ENCODE results near the gene POLR2J. TPM values are rescaled to one million over a fixed set of nuclear protein-coding genes. Genes with fewer than 3 reads are reported as not detected.
A peak's percentile ranks its signal among the peaks of the same experiment; 100 is the strongest.
"Not testable (repeated sequence)": the region's sequence is repeated elsewhere in the genome, so short reads cannot be mapped to it uniquely, and the experiment has no call there.

The POLR2J gene
- total and polyA plus RNA-seq, 3 experiments from 2014 or later = 76.1 to 129 (median 77.4) TPM

DNA sequence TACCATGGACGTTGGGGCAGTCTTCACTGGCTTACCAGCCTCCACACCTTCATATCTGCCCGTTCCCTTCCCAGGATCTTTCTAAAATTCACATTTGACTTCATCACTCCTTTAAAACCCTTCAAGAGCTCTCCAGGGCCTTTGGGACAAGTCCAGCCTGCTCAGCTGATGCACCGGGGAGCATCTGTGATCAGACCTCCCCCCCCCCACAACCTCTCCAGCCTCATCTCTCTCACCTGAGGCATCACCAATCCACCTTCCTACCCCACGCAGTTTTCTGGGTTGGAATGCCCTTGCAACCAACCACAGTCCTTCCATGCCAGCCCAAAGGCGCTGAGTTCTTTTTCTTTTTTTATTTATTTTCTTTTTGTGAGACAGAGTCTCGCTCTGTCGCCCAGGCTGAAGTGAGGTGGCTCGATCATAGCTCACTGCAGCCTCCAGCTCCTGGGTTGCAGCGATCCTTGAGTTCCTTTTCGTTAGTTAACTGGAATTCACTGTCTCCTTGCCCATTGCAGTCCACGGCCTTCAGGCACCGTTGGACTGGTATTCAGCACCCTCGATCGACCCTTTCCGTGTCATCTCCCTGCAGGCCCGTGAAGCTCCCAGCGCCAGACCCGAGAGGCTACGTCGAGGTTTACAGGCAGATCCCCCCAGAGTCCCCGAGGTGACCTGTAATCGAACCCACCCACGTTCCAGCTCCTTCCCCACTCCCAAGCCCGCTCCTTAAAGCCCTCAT, 14.7 kb downstream of the POLR2J start:
- Histone ChIP-seq H3K9me3 (ENCODE audit: low read length) (no peaks in the 10 kb centered on the region), H3K27ac (ENCODE audit: low read depth, low read length) (peak overlapping the region; percentile 77), H3K27me3 (ENCODE audit: insufficient read depth, low read length, poor library complexity, severe bottlenecking) (no peaks in the 10 kb centered on the region), H3K4me1 (ENCODE audit: insufficient read depth, low read length) (peaks cover 21% of the 10 kb centered on the region), H3K4me3 (ENCODE audit: low read length) (peak overlapping the region; percentile 94), H3K36me3 (ENCODE audit: insufficient read depth, low read length) (no peaks in the 10 kb centered on the region)
- CTCF ChIA-PET = interaction anchor here (0.6 to 1.3 kb wide), 5 partner anchors 8 to 53 kb away, joined by 3 to 4 read pairs (median 3); no protein-coding TSS in a partner anchor
- no peak for DNase-seq
- Mint-ChIP-seq H3K4me3 (peak overlapping the region; percentile 88 to 96 (median 93)), H3K27ac (peak overlapping the region; percentile 79 to 92 (median 88)), H3K27me3 (no peaks in the 10 kb centered on the region), H3K9me3 (no peaks in the 10 kb centered on the region), H3K36me3 (peaks cover 0 to 20% (median 4%) of the 10 kb centered on the region in 3 donors), H3K4me1 (peaks cover 29 to 45% (median 41%) of the 10 kb centered on the region in 3 donors)
- POLR2A ChIA-PET = interaction anchor here (0.5 to 1.0 kb wide), 5 partner anchors 29 to 1156 kb away, joined by 3 to 5 read pairs (median 3); no protein-coding TSS in a partner anchor

DNA sequence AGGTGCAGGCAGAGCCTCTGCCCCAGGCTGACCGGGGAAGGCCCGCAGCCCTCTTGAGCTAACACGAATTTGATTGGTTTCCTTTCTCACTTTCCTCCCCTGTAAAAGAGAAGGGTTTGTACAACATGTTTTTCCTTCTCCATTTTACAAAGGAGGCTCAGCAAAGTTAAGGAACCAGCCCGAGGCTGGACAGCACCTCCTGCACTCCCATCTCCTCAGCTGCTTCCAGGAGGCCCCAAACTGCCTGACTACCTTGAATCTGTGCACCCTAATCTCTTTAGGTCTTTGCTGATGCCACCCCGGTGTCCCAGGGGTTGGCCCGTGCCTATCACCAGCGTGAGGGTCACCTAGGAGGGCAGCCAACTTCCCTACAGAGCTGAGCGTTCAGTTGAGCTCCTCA, 18.3 kb downstream of the POLR2J start:
- H3K4me1 Mint-ChIP-seq = peaks cover 16 to 30% (median 25%) of the 10 kb centered on the region in 3 donors
- no peak for DNase-seq
- no peaks in the 10 kb centered on the region for H3K9me3 Mint-ChIP-seq
- peaks cover 13% of the 10 kb centered on the region for H3K36me3 ChIP-seq (ENCODE audit: insufficient read depth, low read length)
- H3K36me3 Mint-ChIP-seq = peaks cover 0 to 42% (median 4%) of the 10 kb centered on the region in 3 donors
- H3K27me3 ChIP-seq (ENCODE audit: insufficient read depth, low read length, poor library complexity, severe bottlenecking) = no peaks in the 10 kb centered on the region
- ChIA-PET POLR2A (no interaction called here), CTCF (interaction anchor here (0.9 to 2.2 kb wide), 2 partner anchors 48 to 53 kb away, joined by 3 to 6 read pairs; no protein-coding TSS in a partner anchor)
- H3K27ac Mint-ChIP-seq = peak overlapping the region in 1 of 8 donors; percentile 17
- peak overlapping the region in 1 of 7 donors; percentile 40 for H3K4me3 Mint-ChIP-seq
- H3K27ac ChIP-seq (ENCODE audit: low read depth, low read length) = no peak overlapping the region
- H3K4me3 ChIP-seq (ENCODE audit: low read length) = no peak overlapping the region
- peaks cover 12% of the 10 kb centered on the region for H3K4me1 ChIP-seq (ENCODE audit: insufficient read depth, low read length)
- H3K27me3 Mint-ChIP-seq = no peaks in the 10 kb centered on the region
- no peaks in the 10 kb centered on the region for H3K9me3 ChIP-seq (ENCODE audit: low read length)

DNA sequence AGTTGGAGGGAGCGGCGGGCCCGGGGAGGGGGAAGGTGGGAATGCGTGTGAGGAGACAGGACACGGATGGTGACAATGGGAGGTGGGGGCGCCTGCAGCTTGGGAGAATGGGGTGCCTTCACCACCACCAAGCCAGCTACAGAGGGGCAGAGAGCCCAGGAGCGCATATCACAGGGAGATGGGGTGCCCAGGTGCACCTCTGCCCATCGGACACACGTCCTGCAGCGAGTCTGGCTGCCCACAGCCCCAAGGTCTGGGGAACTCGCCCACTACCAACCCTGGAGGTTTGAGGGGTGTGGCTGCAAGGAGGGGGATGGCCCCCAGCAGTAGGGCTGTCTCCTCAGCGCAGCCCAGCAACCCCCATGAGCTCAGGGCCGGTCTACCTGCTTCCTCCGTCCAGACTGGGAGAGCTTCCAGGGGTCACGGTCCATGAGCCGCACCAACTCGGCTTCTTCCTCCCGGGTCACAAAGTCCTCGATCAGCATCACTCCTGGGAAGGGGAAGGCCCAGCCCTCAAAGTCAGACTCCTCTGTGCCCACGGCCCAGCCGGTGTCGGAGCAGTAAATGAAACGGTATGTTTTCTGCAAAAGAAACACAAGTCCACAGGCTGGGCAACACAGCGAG, 19.4 kb downstream of the POLR2J start:
- H3K27ac Mint-ChIP-seq = no peak overlapping the region
- Histone ChIP-seq H3K27ac (ENCODE audit: low read depth, low read length) (no peak overlapping the region), H3K27me3 (ENCODE audit: insufficient read depth, low read length, poor library complexity, severe bottlenecking) (no peaks in the 10 kb centered on the region), H3K4me3 (ENCODE audit: low read length) (no peak overlapping the region), H3K36me3 (ENCODE audit: insufficient read depth, low read length) (peaks cover 13% of the 10 kb centered on the region), H3K4me1 (ENCODE audit: insufficient read depth, low read length) (peaks cover 11% of the 10 kb centered on the region), H3K9me3 (ENCODE audit: low read length) (no peaks in the 10 kb centered on the region)
- peaks cover 0 to 44% (median 4%) of the 10 kb centered on the region in 3 donors for H3K36me3 Mint-ChIP-seq
- DNase-seq = no peak
- no peaks in the 10 kb centered on the region for H3K9me3 Mint-ChIP-seq
- POLR2A ChIA-PET = no interaction called here
- H3K27me3 Mint-ChIP-seq = no peaks in the 10 kb centered on the region
- H3K4me3 Mint-ChIP-seq = no peak overlapping the region
- peaks cover 14 to 23% (median 20%) of the 10 kb centered on the region in 3 donors for H3K4me1 Mint-ChIP-seq
- CTCF ChIA-PET = interaction anchor here (2.2 kb wide), 1 partner anchor 47 kb away, joined by 6 read pairs; no protein-coding TSS in a partner anchor

DNA sequence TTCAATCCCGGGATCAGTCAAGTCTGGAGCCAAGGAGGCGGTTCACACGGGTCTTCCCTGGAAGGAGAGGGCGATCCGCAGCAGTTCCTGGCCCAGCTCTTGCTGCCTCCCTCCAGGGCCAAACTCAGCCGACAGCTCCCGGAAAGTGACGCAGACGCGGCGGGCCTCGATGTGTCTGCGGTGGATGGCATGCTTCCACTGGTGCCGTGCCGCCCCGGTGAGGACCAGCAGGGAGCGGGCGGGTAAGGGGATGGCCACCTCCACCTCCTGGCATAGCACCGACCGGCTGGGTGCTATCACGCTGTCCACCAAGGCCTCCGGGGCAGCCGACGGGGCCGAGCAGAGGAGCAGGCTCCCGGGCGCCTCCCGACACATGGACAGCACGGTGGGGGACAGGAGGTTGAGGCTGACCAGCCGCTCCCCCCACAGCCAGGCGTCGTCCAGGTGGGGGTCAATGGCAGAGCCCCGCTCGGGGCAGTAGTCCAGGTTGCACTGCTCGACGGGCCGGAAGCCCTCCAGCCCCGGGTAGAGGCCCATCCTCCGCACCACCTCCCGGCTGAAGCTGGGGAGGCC, 21.3 kb downstream of the POLR2J start:
- ChIA-PET POLR2A (no interaction called here), CTCF (no interaction called here)
- no peak overlapping the region for H3K4me3 ChIP-seq (ENCODE audit: low read length)
- peaks cover 13% of the 10 kb centered on the region for H3K36me3 ChIP-seq (ENCODE audit: insufficient read depth, low read length)
- H3K9me3 Mint-ChIP-seq = no peaks in the 10 kb centered on the region
- H3K4me3 Mint-ChIP-seq = peak overlapping the region in 1 of 7 donors; percentile 67
- DNase-seq = no peak
- H3K4me1 ChIP-seq (ENCODE audit: insufficient read depth, low read length) = no peaks in the 10 kb centered on the region
- no peak overlapping the region for H3K27ac Mint-ChIP-seq
- H3K27ac ChIP-seq (ENCODE audit: low read depth, low read length) = no peak overlapping the region
- no peaks in the 10 kb centered on the region for H3K27me3 ChIP-seq (ENCODE audit: insufficient read depth, low read length, poor library complexity, severe bottlenecking)
- H3K27me3 Mint-ChIP-seq = no peaks in the 10 kb centered on the region
- H3K9me3 ChIP-seq (ENCODE audit: low read length) = no peaks in the 10 kb centered on the region
- peaks cover 3 to 9% (median 6%) of the 10 kb centered on the region in 3 donors for H3K4me1 Mint-ChIP-seq
- peaks cover 0 to 42% (median 4%) of the 10 kb centered on the region in 3 donors for H3K36me3 Mint-ChIP-seq

DNA sequence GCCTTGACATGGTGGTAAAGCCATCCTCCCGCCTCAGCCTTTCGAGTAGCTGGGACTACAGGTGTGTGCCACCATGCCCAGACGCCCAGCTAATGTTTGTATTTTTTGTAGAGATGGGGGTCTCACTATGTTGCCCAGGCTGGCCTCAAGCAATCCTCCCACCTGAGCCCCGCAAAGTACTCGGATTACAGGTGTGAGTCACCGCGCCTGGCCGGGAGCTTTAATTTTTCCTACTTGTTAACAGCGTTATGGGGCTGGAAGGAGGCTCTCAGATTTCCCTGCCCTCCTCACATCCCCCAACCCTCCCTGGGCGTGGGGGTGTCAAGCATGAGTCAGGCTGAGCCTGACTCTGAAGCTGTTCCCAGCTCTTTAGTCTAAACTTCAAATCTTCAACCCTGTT, 22.4 kb downstream of the POLR2J start:
- DNase-seq = no peak
- peaks cover 0 to 40% (median 4%) of the 10 kb centered on the region in 3 donors for H3K36me3 Mint-ChIP-seq
- no peak overlapping the region for H3K4me3 Mint-ChIP-seq
- H3K27ac ChIP-seq (ENCODE audit: low read depth, low read length) = no peak overlapping the region
- H3K27ac Mint-ChIP-seq = no peak overlapping the region
- peaks cover 13% of the 10 kb centered on the region for H3K36me3 ChIP-seq (ENCODE audit: insufficient read depth, low read length)
- H3K9me3 ChIP-seq (ENCODE audit: low read length) = no peaks in the 10 kb centered on the region
- POLR2A ChIA-PET = no interaction called here
- no peaks in the 10 kb centered on the region for H3K4me1 ChIP-seq (ENCODE audit: insufficient read depth, low read length)
- peaks cover 0 to 5% (median 4%) of the 10 kb centered on the region in 3 donors for H3K4me1 Mint-ChIP-seq
- H3K27me3 Mint-ChIP-seq = no peaks in the 10 kb centered on the region
- H3K27me3 ChIP-seq (ENCODE audit: insufficient read depth, low read length, poor library complexity, severe bottlenecking) = no peaks in the 10 kb centered on the region
- CTCF ChIA-PET = interaction anchor here (0.8 to 2.5 kb wide), 3 partner anchors 8 to 51 kb away, joined by 3 to 7 read pairs (median 3); partner anchors contain the start of gene ALKBH4
- H3K4me3 ChIP-seq (ENCODE audit: low read length) = no peak overlapping the region
- H3K9me3 Mint-ChIP-seq = no peaks in the 10 kb centered on the region

DNA sequence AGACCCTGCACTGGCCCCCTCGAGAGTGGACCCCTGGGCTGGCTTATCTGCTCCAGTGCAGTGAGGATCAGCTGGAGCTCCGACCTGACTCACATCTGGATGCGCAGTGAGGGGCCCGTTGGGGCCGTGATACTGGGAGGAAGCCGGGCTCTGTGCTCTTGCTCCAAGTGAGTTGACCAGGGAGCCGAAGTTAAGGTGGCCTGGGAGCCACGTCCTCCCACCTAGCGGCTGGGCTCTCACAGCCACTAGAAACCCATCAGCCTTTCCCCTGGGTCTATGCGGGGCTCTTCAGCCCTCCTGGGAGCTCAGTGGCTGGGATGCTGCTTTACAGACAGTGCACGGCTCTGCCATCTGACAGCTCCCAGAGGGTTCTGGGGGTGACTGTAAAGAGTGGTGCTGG, 23.1 kb downstream of the POLR2J start:
- Mint-ChIP-seq H3K36me3 (peaks cover 0 to 38% (median under 1%) of the 10 kb centered on the region in 3 donors), H3K27me3 (no peaks in the 10 kb centered on the region), H3K4me3 (no peak overlapping the region), H3K27ac (peak overlapping the region in 1 of 8 donors; percentile 67), H3K4me1 (peaks cover 0 to 2% (median 1%) of the 10 kb centered on the region in 3 donors), H3K9me3 (no peaks in the 10 kb centered on the region)
- ChIA-PET CTCF (interaction anchor here (1.1 to 2.5 kb wide), 2 partner anchors 9 to 51 kb away, joined by 3 to 7 read pairs; partner anchors contain the start of gene ALKBH4), POLR2A (no interaction called here)
- Histone ChIP-seq H3K27me3 (ENCODE audit: insufficient read depth, low read length, poor library complexity, severe bottlenecking) (no peaks in the 10 kb centered on the region), H3K36me3 (ENCODE audit: insufficient read depth, low read length) (peaks cover 13% of the 10 kb centered on the region), H3K4me3 (ENCODE audit: low read length) (no peak overlapping the region), H3K27ac (ENCODE audit: low read depth, low read length) (no peak overlapping the region), H3K4me1 (ENCODE audit: insufficient read depth, low read length) (no peaks in the 10 kb centered on the region), H3K9me3 (ENCODE audit: low read length) (no peaks in the 10 kb centered on the region)
- DNase-seq = no peak

DNA sequence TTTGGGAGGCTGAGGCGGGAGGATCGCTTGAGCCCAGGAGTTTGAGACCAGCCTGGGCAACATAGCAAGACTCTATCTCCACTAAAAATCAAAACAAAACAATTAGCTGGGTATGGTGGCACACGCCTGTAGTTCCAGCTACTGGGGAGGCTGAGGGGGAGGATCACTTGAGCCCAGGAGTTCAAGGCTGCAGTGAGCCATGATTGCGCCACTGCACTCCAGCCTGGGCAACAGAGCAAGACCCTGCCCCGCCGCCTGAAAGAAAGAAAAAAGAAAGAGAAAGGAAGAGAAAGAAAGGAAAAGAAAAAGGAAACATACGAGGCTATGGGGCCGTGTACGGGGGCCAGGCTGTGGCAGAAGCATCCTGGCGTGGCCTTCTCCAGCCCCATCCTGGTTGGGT, 23.8 kb downstream of the POLR2J start:
- H3K4me3 ChIP-seq (ENCODE audit: low read length); H3K27ac ChIP-seq (ENCODE audit: low read depth, low read length); H3K27me3 ChIP-seq (ENCODE audit: insufficient read depth, low read length, poor library complexity, severe bottlenecking); H3K4me1 ChIP-seq (ENCODE audit: insufficient read depth, low read length); H3K9me3 Mint-ChIP-seq; H3K27me3 Mint-ChIP-seq; H3K9me3 ChIP-seq (ENCODE audit: low read length); H3K4me1 Mint-ChIP-seq; H3K4me3 Mint-ChIP-seq; DNase-seq: not testable (repeated sequence)
- peaks cover 13% of the 10 kb centered on the region for H3K36me3 ChIP-seq (ENCODE audit: insufficient read depth, low read length)
- CTCF ChIA-PET = interaction anchor here (2.5 kb wide), 1 partner anchor 50 kb away, joined by 7 read pairs; no protein-coding TSS in a partner anchor
- POLR2A ChIA-PET = interaction anchor here (1.1 kb wide), 1 partner anchor 29 kb away, joined by 3 read pairs; no protein-coding TSS in a partner anchor
- Mint-ChIP-seq H3K36me3 (peaks cover 0 to 36% (median 0%) of the 10 kb centered on the region in 3 donors), H3K27ac (peak overlapping the region in 2 of 8 donors; percentile 17)

Data from CD8-positive, alpha-beta memory T cell (primary cell).